Esophagus squamous epithelium (tissue), 4 donors: Measurements from ENCODE around the gene LRRC26.

Source experiments
- CTCF ChIP-seq, 6 experiments: fragments of 450-650 bp in 4 of 6; fragments of 200-600 bp in 2 of 6; sonication (generic) in 2 of 6; IDR thresholded peaks; one replicate each; pipeline ENCODE4 v1.5.1; 2016 to 2019; ENCODE audit warnings: antibody characterized with exemption in 6 of 6, mild to moderate bottlenecking in 4 of 6, moderate library complexity in 4 of 6
- POLR2A ChIP-seq, 4 donors: fragments of 450-650 bp; IDR thresholded peaks; one replicate each; pipeline ENCODE4 v1.6.1; 2017; ENCODE audit warnings: antibody characterized with exemption in 4 of 4, mild to moderate bottlenecking in 4 of 4, moderate library complexity in 3 of 4

GRCh38 chr9:137123468-137123837 lies 46.4 kb downstream of the LRRC26 start:
- TF ChIP-seq CTCF (IDR thresholded peaks at IDR 0.05) = no peak
- TF ChIP-seq POLR2A (IDR thresholded peaks at IDR 0.05) = no peak
